Neural progenitor cell (in vitro differentiated cells): ENCODE data around the gene ARL15.

Source experiments
- CTCF ChIP-seq: fragments of 200-600 bp; sonication (generic); IDR thresholded peaks from 2 replicates; pipeline ENCODE4 v1.5.1; 2017; ENCODE audit warnings: antibody characterized with exemption, mild to moderate bottlenecking
- EZH2 ChIP-seq: fragments of 200-600 bp; sonication (generic); IDR thresholded peaks from 2 replicates; pipeline ENCODE4 v1.6.1; 2017; ENCODE audit warnings: antibody characterized with exemption, mild to moderate bottlenecking, moderate library complexity

GRCh38 chr5:54311176-54311677 lies 854 bp upstream of the ARL15 start:
- TF ChIP-seq CTCF (no peak), EZH2 (no peak)
